KOPT-K1 (cell line): ENCODE results near the gene SFR1.
"Not testable (repeated sequence)": the region's sequence is repeated elsewhere in the genome, so short reads cannot be mapped to it uniquely, and the experiment has no call there.

Source experiments
- H3K27ac ChIP-seq: fragments of 200-600 bp; sonication (generic); 2 replicates; pipeline ENCODE4 v1.5.1; 2016; ENCODE audit warnings: antibody characterized with exemption, mild to moderate bottlenecking, low read depth, low read length; ENCODE audit not compliant: poor library complexity, severe bottlenecking
- H3K36me3 ChIP-seq: fragments of 200-600 bp; sonication (generic); 2 replicates; pipeline ENCODE4 v1.5.1; 2017; ENCODE audit warnings: antibody characterized with exemption, mild to moderate bottlenecking, low read length, moderate library complexity; ENCODE audit not compliant: insufficient read depth
- H3K9me3 ChIP-seq: fragments of 200-600 bp; sonication (generic); 2 replicates; pipeline ENCODE4 v1.5.1; 2017; ENCODE audit warnings: antibody characterized with exemption, low read length, mild to moderate bottlenecking; ENCODE audit not compliant: insufficient read depth, poor library complexity, severe bottlenecking

Gene SFR1

DNA sequence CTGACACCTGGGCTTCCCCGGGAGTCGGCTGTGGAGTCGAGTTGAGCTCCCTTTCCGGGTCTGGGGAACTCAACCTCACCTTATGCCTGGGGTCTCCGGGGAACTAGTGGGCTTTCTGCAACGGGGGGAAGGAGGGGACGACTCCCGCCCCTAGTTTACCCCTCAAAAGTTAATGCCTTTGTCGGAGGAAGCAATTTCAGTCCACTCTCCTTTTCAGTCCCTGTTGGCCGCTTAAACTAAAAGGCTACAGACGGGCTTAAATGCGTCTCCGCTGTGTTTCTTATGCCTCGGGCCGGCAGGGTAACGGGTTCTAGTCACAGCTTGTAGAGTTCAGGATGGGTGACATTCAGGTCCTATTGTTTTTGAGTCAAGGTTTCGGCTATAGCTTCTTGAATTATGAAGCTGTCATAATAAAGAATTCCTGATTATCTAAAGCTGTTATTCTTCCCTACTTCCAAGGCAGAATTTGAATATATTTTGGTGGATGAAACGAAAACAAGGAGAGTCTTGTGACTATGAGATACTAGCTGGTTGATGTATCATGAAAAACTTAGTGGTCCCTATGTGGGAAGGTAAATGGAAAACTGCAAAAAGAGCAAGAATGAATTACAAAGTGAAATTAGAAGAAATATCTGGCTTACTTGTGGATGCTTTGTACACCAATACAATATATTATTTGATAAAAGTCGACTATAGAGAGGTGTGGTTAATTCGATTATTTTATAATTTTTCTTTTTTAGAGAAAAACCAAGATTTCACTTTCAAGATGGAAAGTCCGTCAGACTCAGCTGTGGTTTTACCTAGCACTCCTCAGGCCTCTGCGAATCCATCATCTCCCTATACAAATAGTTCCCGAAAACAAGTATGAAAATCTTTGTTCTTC lies 495 bp downstream of the SFR1 start:
- Histone ChIP-seq H3K9me3 (no peaks in the 10 kb centered on the region), H3K27ac (peak overlapping the region; percentile 89), H3K36me3 (peaks cover 20% of the 10 kb centered on the region; the same call in 1 of the 2 replicates)

DNA sequence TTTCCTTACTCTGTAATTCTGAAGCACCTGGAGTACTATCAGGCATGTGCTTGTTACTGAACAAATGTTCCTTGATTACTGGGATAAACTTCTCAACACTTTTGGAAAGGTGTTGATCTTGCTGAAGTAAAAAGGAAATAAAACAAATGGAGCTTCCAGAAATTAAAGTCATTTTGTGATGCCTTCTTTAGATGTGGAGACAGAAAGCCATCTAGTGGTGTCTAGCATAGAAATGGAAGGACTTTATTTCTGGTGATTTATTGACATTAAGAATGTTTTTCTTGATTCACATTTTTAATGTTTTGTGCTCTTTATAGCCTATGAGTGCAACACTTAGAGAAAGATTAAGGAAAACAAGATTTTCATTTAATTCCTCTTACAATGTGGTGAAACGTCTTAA lies 1.4 kb downstream of the SFR1 start:
- Histone ChIP-seq H3K9me3 (no peaks in the 10 kb centered on the region), H3K27ac (no peak overlapping the region)

DNA sequence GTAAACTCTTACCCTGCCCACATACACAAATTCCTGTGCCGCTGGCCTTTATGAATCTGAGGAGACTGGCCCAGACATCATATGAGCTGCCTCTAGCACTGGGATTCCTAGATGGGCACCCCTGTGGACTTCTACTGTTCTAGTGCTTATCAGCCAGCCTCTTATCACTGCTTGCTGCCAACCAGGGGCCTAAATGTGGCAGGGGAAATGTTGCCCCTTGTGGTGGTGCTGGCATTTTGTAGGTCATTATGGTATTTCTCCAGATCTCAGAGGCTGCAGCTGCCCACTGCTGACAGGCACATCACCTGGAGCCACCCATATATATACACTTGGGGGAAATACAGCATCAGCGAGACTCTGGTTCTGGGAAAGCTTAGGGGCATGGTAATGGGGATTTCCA lies 5.4 kb downstream of the SFR1 start:
- no peak overlapping the region for H3K27ac ChIP-seq
- peaks cover 21% of the 10 kb centered on the region; the same call in 1 of the 2 replicates for H3K36me3 ChIP-seq
- H3K9me3 ChIP-seq = no peaks in the 10 kb centered on the region

More for the DNA sequence above, 1.4 kb downstream of the SFR1 start:
- H3K36me3 ChIP-seq = peaks cover 21% of the 10 kb centered on the region; the same call in 1 of the 2 replicates

DNA sequence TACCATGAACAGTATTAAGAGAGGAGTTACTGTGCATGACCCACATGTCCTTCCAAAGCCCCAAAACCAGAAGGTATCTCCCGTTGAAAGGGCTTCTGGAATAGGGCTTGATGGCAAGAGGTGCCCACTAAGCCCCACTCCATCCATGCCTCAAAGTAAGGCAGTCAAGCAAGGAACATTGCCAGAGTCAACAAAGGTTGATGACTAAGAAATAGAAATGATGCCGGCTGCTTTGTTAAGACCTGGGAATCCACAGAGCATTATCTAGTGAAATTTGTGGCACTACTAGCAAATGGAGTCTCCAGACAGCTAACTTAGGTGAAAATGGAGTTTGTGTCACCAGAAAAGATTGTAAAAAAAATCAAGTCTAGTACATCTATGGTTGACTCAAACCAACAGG lies 6.2 kb downstream of the SFR1 start:
- H3K9me3 ChIP-seq = no peaks in the 10 kb centered on the region
- peaks cover 21% of the 10 kb centered on the region; the same call in 1 of the 2 replicates for H3K36me3 ChIP-seq
- H3K27ac ChIP-seq = no peak overlapping the region

DNA sequence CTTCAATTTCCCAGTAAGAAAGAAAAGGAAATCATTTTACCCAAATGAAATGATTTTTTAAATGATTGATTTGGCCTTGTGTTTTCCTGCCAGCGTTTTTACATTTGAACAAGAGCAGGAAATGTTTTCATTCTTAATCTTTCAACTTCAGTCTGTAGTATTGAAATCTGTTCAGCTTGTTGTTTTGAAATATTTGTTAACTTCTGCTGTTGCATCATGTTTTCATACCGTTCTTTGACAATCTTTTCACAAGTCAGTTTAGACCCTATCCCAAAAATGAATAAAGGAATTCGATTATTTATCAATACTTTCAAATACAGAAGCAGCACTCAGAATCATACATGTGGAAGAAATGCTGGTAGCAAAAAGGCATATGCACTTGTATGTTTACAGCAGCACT lies 8.1 kb downstream of the SFR1 start:
- peaks cover 20% of the 10 kb centered on the region; the same call in 1 of the 2 replicates for H3K36me3 ChIP-seq
- no peak overlapping the region for H3K27ac ChIP-seq
- no peaks in the 10 kb centered on the region for H3K9me3 ChIP-seq

DNA sequence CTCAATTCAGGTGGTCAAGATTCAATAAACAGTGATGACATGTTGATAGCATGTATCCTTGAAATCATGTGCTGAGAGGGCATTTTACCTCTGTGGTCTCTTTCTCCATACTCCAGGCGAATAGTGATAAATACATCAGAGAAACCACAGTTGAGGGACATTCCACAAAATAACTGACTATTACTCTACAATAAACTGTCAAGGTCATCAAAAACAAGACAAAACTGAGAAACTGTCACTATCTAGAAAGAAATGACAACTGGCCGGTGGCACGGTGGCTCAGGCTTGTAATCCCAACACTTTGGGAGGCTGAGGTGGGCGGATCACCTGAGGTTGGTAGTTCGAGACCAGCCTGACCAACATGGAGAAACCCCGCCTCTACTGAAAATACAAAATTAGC lies 16.2 kb downstream of the SFR1 start:
- Histone ChIP-seq H3K36me3 (no peaks in the 10 kb centered on the region), H3K9me3 (no peaks in the 10 kb centered on the region), H3K27ac (no peak overlapping the region)

DNA sequence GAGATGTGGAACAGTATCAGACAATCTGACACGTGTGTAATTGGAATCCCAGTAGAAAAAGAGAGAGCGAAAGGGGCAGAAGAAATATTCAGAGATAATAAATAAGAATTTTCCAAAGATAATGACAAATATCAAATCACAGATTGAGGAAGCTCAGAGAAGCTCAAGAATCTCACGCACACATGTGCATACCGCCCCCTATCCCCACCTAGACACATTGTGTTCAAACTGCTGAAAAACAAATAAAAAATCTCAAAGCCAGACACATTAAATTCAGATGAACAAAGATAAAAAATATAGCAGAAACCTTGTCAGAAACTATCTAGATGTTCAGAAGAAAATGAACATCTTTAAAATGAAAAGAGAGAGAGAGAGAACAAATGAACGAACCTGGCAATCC lies 17.2 kb downstream of the SFR1 start:
- H3K36me3 ChIP-seq = no peaks in the 10 kb centered on the region
- H3K27ac ChIP-seq = no peak overlapping the region
- no peaks in the 10 kb centered on the region for H3K9me3 ChIP-seq

DNA sequence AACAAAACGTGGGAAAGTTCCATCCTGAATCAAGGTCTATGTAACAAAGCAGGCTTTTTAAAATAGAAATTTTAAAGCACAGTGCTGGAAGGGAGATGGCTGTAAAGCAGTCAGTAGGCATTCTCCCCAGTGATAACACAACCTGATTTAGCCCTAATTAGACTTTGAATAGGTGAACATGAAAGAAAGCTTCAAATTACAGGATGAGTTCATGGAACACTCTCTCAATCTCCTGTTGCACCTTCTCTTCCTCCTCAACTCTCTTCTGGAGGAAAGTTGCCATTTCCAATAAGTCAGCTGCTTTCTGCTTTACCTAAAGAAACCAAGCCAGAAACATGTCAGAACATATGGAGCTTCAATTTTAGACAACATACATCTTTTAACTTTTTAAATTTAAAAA lies 20.1 kb downstream of the SFR1 start:
- H3K27ac ChIP-seq = no peak overlapping the region
- no peaks in the 10 kb centered on the region for H3K36me3 ChIP-seq
- no peaks in the 10 kb centered on the region for H3K9me3 ChIP-seq

DNA sequence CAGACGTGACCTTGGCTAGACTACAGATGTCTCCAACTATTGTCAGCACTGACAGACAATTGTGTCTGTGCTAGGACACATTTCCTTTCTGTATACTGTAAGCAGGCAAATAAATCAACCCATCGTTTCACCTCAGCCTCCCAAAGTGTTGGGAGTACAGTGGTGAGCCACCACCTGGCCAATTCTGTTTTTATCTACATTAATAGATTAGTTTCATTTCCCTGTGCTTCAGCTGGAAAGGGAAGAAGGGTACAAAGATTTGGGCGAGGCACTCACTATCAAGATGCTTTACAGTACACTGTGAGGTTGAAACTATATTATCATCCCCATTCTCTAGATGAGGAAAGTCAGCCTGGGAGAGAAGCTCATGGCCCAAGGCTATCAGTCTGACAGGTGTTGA lies 21.9 kb downstream of the SFR1 start:
- no peak overlapping the region for H3K27ac ChIP-seq
- H3K36me3 ChIP-seq = no peaks in the 10 kb centered on the region
- H3K9me3 ChIP-seq = no peaks in the 10 kb centered on the region

DNA sequence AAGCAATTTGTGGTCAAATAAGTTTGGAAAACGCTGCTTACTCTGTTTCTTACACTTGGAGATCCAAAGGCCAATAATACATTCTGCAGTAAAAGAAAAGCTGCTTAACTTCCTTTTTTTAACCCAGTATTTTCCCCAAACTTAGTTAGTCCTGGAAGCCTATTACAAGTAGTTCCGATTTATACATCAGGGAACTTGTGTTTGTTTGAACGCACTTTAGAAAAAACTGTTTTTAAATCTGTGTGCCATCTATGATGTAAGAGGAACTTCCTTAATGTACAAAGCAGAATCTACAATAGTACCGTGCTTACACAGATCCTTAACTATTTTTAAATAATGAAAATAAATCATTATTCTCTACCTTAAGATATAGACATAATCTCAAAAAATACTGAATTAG lies 23.0 kb downstream of the SFR1 start:
- H3K9me3 ChIP-seq = peaks cover 2% of the 10 kb centered on the region

DNA sequence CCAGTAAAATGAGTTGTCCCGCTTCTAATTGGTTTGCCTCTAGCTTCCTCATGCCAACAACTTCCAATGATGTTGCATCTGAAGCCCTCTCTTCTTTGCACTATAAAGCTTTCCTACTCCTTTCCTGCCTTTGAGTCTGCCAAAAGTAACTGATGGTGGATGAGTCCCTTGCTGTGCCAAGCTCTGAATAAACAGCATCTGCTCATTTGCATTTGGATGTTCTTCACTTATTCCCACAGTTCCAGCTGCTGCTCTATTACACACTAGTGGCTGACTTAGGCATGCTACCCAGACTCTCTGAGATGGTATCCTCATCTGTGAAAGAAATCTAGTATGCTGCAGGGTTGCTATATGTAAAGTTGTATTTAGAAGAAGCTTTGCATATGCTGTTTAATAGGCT lies 24.9 kb downstream of the SFR1 start:
- Histone ChIP-seq H3K9me3 (peaks cover 20% of the 10 kb centered on the region), H3K36me3 (no peaks in the 10 kb centered on the region), H3K27ac (no peak overlapping the region)

More for the DNA sequence above, 23.0 kb downstream of the SFR1 start:
- Histone ChIP-seq H3K27ac (no peak overlapping the region), H3K36me3 (no peaks in the 10 kb centered on the region)

DNA sequence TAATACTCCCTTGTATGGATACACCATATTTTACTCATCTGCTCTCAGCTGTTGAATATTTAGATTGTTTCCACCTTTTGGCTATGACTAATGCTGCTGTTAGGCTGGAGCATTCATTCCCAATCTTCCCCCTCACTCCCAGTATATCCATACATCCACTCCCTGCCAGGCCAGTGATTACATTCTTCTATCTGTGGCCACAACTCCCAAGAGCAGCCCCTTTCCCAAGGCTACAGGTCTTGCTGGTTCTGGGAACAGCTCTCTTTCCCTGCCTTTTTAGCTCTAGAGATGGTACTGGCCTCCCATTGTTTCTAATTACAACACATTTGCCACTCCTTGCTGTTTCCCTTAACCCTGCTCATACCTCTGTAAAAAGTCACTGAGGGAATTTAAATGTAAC lies 28.2 kb downstream of the SFR1 start:
- Histone ChIP-seq H3K36me3 (no peaks in the 10 kb centered on the region), H3K27ac (no peak overlapping the region), H3K9me3 (peaks cover 47% of the 10 kb centered on the region)

DNA sequence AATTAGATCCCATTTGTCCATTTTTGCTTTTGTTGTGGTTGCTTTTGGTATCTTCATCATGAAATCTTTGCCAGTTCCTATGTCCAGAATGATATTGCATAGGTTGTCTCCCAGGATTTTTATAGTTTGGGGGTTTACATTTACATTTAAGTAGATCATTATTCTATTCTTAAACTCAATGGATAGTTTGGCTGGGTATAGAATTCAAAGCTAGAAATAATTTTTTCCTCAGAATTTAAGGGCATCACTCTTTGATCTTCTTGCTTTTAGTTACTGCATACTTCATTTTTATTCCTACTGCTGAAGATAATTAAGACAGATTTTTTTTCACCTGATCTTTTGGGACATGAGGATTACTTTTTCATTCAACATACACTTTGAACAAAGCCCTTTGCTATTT lies 29.8 kb downstream of the SFR1 start:
- H3K36me3 ChIP-seq = no peaks in the 10 kb centered on the region
- H3K9me3 ChIP-seq = peaks cover 55% of the 10 kb centered on the region
- H3K27ac ChIP-seq = no peak overlapping the region

DNA sequence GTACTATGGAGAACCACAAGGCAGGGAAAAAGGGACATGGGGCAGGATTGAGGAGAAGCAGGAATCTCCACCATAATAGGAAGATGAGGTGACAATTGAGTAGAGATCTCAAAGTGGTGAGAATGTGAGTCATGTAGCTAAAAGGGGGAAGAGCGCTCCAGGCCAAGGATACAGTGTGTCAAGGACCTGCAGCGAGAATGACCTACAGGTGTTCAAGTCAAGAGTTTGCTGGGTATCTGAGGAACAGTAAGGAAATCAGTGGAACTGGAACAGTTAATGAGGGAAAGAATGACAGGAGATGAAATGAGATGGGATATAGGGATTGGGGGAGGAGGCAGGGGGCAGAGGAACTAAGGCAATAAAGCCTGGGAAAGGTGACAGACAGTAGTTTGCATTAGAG lies 33.6 kb downstream of the SFR1 start:
- Histone ChIP-seq H3K36me3 (no peaks in the 10 kb centered on the region), H3K9me3 (peaks cover 47% of the 10 kb centered on the region), H3K27ac (no peak overlapping the region)

DNA sequence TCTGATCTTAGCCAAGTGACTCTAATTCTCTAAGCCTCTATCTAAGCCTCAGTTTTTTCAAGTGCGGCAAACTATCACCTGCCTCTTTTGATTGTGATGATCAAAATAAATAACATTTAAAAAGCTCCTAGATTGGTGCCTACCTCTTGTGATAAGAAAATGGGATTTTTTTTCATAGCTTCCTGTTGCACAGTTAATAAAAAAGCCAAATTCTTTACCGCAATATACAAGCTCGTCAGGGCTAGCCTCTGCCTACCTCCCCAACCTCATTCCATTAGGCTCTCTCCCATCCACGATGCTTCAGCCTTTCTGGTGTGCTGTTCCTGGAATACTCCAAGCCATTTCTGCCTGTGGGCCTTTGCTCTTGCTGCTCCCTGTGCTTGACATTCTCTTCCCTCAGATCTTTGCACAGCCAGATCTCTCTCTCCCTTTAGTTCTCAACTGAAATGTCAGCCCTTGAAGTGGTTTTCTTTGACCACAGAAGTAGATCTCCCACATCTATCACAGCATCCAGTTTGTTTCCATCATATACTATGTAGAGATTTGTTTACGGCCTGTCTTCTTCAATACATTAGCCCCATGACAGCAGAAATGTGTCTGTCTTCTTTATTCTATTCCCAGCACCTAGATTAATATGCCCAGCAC lies 48.8 kb downstream of the SFR1 start:
- Histone ChIP-seq H3K9me3 (peaks cover 14% of the 10 kb centered on the region), H3K27ac (no peak overlapping the region), H3K36me3 (no peaks in the 10 kb centered on the region)

DNA sequence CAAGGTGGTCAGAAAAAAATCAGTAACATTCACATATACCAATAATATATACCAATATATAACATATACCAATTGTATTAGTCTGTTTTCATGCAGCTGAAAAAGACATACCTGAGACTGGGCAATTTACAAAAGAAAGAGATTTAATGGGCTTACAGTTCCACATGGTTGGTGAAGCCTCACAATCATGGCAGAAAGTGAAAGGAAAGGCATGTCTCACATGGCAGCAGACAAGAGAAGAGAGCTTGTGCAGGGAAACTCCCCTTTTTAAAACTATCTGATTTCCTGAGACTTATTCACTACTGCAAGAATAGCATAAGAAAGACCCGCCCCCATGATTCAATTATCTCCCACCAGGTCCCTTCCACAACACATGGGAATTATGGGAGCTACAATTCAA lies 52.2 kb downstream of the SFR1 start:
- not testable (repeated sequence) for H3K36me3 ChIP-seq, H3K27ac ChIP-seq
- H3K9me3 ChIP-seq = peaks cover 27% of the 10 kb centered on the region
